HepG2 (cell line): ENCODE measurements around the gene G6PC3. TPM values are rescaled to one million over a fixed set of nuclear protein-coding genes. Genes with fewer than 3 reads are reported as not detected.

Experiments used
- CBX5 ChIP-seq: sonication (generic); formaldehyde crosslinking; IDR thresholded peaks from 2 replicates; pipeline ENCODE4 v1.4.0; 2020; ENCODE audit warnings: missing genetic modification reagents, borderline replicate concordance
- NBN ChIP-seq: fragments of 450-650 bp; conservative IDR thresholded peaks from 2 replicates; pipeline ENCODE4 v1.6.1; 2017
- PRMT3 ChIP-seq: sonication (generic); formaldehyde crosslinking; IDR thresholded peaks from 2 replicates; pipeline ENCODE4 v1.8.1; 2022; ENCODE audit warnings: low read depth, mild to moderate bottlenecking, moderate library complexity, missing genetic modification reagents, borderline replicate concordance
- ZBTB20 ChIP-seq: sonication (generic); formaldehyde crosslinking; IDR thresholded peaks from 2 replicates; pipeline ENCODE4 v1.8.1; 2023; ENCODE audit warnings: missing genetic modification reagents, low read depth, mild to moderate bottlenecking, borderline replicate concordance
- ZFP82 ChIP-seq: sonication (generic); formaldehyde crosslinking; IDR thresholded peaks from 2 replicates; pipeline ENCODE4 v1.5.1; 2020; ENCODE audit warnings: mild to moderate bottlenecking, missing genetic modification reagents, borderline replicate concordance
- ZNF225 ChIP-seq: sonication (generic); formaldehyde crosslinking; IDR thresholded peaks from 2 replicates; pipeline ENCODE4 v1.4.0; 2020; ENCODE audit warnings: mild to moderate bottlenecking, missing genetic modification reagents
- ZNF780A ChIP-seq: sonication (generic); formaldehyde crosslinking; IDR thresholded peaks from 2 replicates; pipeline ENCODE4 v1.8.0; 2022; ENCODE audit warnings: mild to moderate bottlenecking, missing genetic modification reagents, moderate library complexity
- polyA plus RNA-seq, 8 experiments: library from polyadenylated mRNA; depleted of rRNA in 3 of 8; stranded (reverse) in 7 of 8; unstranded in 1 of 8; fragments of >200 nt; fragmentation: Illumina TruSeq in 4 of 8; extraction: Trizol in 4 of 8; gene quantifications; 2 replicates each; pipeline versions ENCODE4 v1.2.1 to v1.2.3, GENCODE V29; 2011 to 2016; ENCODE audit warnings: low read depth in 4 of 8, missing spikeins in 1 of 8, mixed read lengths in 1 of 8; ENCODE audit not compliant: insufficient read depth in 1 of 8
- total RNA-seq, 5 experiments: library from RNA; depleted of rRNA; stranded (reverse); fragments of >200 nt; fragmentation: Illumina TruSeq; extraction: Trizol; gene quantifications; 2 replicates each; pipeline ENCODE4 v1.2.3, GENCODE V29; 2016; ENCODE audit warnings: low read depth in 1 of 5
- TF ChIP-seq, protein P1 (sequence below): sonication (generic); formaldehyde crosslinking; IDR thresholded peaks from 2 replicates; pipeline ENCODE4 v1.5.0; 2020; ENCODE audit warnings: mild to moderate bottlenecking, missing genetic modification reagents, borderline replicate concordance
- TF ChIP-seq, protein P2 (sequence below): sonication (generic); formaldehyde crosslinking; IDR thresholded peaks from 2 replicates; pipeline ENCODE4 v1.9.0; 2021; ENCODE audit warnings: missing genetic modification reagents, mild to moderate bottlenecking, borderline replicate concordance
- TF ChIP-seq, protein P3 (sequence below): sonication (generic); formaldehyde crosslinking; IDR thresholded peaks from 2 replicates; pipeline ENCODE4 v1.4.0; 2020; ENCODE audit warnings: low read depth, mild to moderate bottlenecking, missing genetic modification reagents
- TF ChIP-seq, protein P4 (sequence below): sonication (generic); formaldehyde crosslinking; IDR thresholded peaks from 2 replicates; pipeline ENCODE4 v1.4.0; 2020; ENCODE audit warnings: missing genetic modification reagents, borderline replicate concordance

Gene G6PC3
- total and polyA plus RNA-seq, 2 of the 13 experiments (the other 11 are each of a cell fraction or from before 2014, with no cell fraction given): 38.5 to 75.8 TPM

DNA sequence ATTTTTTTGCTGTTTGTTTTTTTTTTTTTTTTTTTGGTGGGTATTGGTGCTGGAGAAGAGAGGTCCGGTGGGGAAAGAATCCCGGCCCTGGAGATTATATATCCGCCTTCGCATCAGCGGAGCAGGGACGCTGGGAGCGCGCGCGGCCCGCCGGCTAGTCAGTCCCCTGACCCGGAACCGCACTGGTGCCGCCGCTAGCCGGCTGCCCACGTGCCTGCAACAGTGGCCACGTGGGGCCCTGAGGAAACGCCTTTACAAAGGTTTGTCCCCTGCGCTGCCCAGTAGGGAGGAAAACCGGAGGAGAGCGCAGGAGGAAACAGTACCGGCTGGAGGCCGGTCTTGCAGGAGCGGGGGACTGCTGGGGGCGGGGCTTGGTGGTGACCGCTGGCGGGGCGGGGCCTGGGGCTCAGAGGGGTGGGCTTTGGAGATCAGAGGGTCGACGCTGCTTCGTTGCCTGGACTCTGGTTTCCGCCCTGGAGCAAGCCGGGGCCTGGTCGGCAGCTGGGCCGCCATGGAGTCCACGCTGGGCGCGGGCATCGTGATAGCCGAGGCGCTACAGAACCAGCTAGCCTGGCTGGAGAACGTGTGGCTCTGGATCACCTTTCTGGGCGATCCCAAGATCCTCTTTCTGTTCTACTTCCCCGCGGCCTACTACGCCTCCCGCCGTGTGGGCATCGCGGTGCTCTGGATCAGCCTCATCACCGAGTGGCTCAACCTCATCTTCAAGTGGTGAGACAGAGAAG lies at the start of gene G6PC3 (continued):
- TF ChIP-seq, protein P1, sequence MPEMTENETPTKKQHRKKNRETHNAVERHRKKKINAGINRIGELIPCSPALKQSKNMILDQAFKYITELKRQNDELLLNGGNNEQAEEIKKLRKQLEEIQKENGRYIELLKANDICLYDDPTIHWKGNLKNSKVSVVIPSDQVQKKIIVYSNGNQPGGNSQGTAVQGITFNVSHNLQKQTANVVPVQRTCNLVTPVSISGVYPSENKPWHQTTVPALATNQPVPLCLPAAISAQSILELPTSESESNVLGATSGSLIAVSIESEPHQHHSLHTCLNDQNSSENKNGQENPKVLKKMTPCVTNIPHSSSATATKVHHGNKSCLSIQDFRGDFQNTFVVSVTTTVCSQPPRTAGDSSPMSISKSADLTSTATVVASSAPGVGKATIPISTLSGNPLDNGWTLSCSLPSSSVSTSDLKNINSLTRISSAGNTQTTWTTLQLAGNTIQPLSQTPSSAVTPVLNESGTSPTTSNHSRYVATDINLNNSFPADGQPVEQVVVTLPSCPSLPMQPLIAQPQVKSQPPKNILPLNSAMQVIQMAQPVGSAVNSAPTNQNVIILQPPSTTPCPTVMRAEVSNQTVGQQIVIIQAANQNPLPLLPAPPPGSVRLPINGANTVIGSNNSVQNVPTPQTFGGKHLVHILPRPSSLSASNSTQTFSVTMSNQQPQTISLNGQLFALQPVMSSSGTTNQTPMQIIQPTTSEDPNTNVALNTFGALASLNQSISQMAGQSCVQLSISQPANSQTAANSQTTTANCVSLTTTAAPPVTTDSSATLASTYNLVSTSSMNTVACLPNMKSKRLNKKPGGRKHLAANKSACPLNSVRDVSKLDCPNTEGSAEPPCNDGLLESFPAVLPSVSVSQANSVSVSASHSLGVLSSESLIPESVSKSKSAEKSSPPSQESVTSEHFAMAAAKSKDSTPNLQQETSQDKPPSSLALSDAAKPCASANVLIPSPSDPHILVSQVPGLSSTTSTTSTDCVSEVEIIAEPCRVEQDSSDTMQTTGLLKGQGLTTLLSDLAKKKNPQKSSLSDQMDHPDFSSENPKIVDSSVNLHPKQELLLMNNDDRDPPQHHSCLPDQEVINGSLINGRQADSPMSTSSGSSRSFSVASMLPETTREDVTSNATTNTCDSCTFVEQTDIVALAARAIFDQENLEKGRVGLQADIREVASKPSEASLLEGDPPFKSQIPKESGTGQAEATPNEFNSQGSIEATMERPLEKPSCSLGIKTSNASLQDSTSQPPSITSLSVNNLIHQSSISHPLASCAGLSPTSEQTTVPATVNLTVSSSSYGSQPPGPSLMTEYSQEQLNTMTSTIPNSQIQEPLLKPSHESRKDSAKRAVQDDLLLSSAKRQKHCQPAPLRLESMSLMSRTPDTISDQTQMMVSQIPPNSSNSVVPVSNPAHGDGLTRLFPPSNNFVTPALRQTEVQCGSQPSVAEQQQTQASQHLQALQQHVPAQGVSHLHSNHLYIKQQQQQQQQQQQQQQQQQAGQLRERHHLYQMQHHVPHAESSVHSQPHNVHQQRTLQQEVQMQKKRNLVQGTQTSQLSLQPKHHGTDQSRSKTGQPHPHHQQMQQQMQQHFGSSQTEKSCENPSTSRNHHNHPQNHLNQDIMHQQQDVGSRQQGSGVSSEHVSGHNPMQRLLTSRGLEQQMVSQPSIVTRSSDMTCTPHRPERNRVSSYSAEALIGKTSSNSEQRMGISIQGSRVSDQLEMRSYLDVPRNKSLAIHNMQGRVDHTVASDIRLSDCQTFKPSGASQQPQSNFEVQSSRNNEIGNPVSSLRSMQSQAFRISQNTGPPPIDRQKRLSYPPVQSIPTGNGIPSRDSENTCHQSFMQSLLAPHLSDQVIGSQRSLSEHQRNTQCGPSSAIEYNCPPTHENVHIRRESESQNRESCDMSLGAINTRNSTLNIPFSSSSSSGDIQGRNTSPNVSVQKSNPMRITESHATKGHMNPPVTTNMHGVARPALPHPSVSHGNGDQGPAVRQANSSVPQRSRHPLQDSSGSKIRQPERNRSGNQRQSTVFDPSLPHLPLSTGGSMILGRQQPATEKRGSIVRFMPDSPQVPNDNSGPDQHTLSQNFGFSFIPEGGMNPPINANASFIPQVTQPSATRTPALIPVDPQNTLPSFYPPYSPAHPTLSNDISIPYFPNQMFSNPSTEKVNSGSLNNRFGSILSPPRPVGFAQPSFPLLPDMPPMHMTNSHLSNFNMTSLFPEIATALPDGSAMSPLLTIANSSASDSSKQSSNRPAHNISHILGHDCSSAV: no peak
- TF ChIP-seq, protein P2, sequence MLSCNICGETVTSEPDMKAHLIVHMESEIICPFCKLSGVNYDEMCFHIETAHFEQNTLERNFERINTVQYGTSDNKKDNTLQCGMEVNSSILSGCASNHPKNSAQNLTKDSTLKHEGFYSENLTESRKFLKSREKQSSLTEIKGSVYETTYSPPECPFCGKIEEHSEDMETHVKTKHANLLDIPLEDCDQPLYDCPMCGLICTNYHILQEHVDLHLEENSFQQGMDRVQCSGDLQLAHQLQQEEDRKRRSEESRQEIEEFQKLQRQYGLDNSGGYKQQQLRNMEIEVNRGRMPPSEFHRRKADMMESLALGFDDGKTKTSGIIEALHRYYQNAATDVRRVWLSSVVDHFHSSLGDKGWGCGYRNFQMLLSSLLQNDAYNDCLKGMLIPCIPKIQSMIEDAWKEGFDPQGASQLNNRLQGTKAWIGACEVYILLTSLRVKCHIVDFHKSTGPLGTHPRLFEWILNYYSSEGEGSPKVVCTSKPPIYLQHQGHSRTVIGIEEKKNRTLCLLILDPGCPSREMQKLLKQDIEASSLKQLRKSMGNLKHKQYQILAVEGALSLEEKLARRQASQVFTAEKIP (CRISPR knock-in tag): no peak
- no peak for TF ChIP-seq NBN
- TF ChIP-seq ZNF225 (CRISPR knock-in tag): peak; percentile 92; the same call in 1 of the 2 replicates
- TF ChIP-seq, protein P3, sequence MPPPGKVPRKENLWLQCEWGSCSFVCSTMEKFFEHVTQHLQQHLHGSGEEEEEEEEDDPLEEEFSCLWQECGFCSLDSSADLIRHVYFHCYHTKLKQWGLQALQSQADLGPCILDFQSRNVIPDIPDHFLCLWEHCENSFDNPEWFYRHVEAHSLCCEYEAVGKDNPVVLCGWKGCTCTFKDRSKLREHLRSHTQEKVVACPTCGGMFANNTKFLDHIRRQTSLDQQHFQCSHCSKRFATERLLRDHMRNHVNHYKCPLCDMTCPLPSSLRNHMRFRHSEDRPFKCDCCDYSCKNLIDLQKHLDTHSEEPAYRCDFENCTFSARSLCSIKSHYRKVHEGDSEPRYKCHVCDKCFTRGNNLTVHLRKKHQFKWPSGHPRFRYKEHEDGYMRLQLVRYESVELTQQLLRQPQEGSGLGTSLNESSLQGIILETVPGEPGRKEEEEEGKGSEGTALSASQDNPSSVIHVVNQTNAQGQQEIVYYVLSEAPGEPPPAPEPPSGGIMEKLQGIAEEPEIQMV: peak; percentile 93
- TF ChIP-seq, protein P4, sequence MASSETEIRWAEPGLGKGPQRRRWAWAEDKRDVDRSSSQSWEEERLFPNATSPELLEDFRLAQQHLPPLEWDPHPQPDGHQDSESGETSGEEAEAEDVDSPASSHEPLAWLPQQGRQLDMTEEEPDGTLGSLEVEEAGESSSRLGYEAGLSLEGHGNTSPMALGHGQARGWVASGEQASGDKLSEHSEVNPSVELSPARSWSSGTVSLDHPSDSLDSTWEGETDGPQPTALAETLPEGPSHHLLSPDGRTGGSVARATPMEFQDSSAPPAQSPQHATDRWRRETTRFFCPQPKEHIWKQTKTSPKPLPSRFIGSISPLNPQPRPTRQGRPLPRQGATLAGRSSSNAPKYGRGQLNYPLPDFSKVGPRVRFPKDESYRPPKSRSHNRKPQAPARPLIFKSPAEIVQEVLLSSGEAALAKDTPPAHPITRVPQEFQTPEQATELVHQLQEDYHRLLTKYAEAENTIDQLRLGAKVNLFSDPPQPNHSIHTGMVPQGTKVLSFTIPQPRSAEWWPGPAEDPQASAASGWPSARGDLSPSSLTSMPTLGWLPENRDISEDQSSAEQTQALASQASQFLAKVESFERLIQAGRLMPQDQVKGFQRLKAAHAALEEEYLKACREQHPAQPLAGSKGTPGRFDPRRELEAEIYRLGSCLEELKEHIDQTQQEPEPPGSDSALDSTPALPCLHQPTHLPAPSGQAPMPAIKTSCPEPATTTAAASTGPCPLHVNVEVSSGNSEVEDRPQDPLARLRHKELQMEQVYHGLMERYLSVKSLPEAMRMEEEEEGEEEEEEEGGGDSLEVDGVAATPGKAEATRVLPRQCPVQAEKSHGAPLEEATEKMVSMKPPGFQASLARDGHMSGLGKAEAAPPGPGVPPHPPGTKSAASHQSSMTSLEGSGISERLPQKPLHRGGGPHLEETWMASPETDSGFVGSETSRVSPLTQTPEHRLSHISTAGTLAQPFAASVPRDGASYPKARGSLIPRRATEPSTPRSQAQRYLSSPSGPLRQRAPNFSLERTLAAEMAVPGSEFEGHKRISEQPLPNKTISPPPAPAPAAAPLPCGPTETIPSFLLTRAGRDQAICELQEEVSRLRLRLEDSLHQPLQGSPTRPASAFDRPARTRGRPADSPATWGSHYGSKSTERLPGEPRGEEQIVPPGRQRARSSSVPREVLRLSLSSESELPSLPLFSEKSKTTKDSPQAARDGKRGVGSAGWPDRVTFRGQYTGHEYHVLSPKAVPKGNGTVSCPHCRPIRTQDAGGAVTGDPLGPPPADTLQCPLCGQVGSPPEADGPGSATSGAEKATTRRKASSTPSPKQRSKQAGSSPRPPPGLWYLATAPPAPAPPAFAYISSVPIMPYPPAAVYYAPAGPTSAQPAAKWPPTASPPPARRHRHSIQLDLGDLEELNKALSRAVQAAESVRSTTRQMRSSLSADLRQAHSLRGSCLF (CRISPR knock-in tag): no peak
- TF ChIP-seq ZFP82 (CRISPR knock-in tag): peak; percentile 97; the same call in 1 of the 2 replicates
- TF ChIP-seq CBX5 (CRISPR knock-in tag): peak; percentile 88
- TF ChIP-seq ZBTB20 (CRISPR knock-in tag): peak; percentile 98; the same call in 1 of the 2 replicates
- peak; percentile 79; the same call in 1 of the 2 replicates for TF ChIP-seq PRMT3 (CRISPR knock-in tag)
- TF ChIP-seq ZNF780A (CRISPR knock-in tag): peak; percentile 74; the same call in 1 of the 2 replicates
